Measurements from ENCODE around the gene MYO3B. TPM values are rescaled to one million over a fixed set of nuclear protein-coding genes. Genes with fewer than 3 reads are reported as not detected.

Gene MYO3B
- total and polyA plus RNA-seq, 2 of the 8 experiments (the other 6 are each of a cell fraction or from before 2014, with no cell fraction given) = 0.17 to 0.19 TPM

- TF ChIP-seq POU5F1 (IDR thresholded peaks at IDR 0.05; ENCODE audit: low read depth, low read length) (no peak), SIN3A (conservative IDR thresholded peaks at IDR 0.05 in 1 of 2, IDR thresholded peaks at IDR 0.05 in 1 of 2; ENCODE audit: low read depth in 1 of 2, low read length in 2 of 2) (no peak), KDM5A (IDR thresholded peaks at IDR 0.05; ENCODE audit: low read length) (no peak), TAF7 (optimal IDR thresholded peaks at IDR 0.05; ENCODE audit: borderline replicate concordance, low read depth, low read length) (no peak)
Observed at GRCh38 chr2:170255137-170255536, 77.2 kb downstream of the MYO3B start (continued).
